Liver (tissue), 3 donors: Measurements from ENCODE around the gene EDC3.

ENCODE experiments used
- ATF3 ChIP-seq: IDR thresholded peaks from 2 replicates; pipeline ENCODE4 v1.6.1; 2016; ENCODE audit warnings: antibody characterized with exemption
- CTCF ChIP-seq: fragments of 150-350 bp; IDR thresholded peaks from 2 replicates; pipeline ENCODE4 v1.5.1; 2017; ENCODE audit warnings: improper control_type of control experiment, low read depth, low read length; ENCODE audit not compliant: missing input control
- EGR1 ChIP-seq, 2 donors: IDR thresholded peaks; 2 replicates each; pipeline ENCODE4 v1.6.1; 2016 to 2018; ENCODE audit warnings: antibody characterized with exemption in 2 of 2, low read depth in 2 of 2
- FOXA2 ChIP-seq: IDR thresholded peaks from 2 replicates; pipeline ENCODE4 v1.6.1; 2016; ENCODE audit warnings: antibody characterized with exemption
- JUND ChIP-seq, 2 donors: IDR thresholded peaks; 2 replicates each; pipeline ENCODE4 v1.6.1; 2016; ENCODE audit warnings: antibody characterized with exemption in 2 of 2
- MAX ChIP-seq: IDR thresholded peaks from 2 replicates; pipeline ENCODE4 v1.6.1; 2016; ENCODE audit warnings: antibody characterized with exemption
- RAD21 ChIP-seq, 2 donors: IDR thresholded peaks; 2 replicates each; pipeline ENCODE4 v1.6.1; 2016; ENCODE audit warnings: antibody characterized with exemption in 2 of 2, mild to moderate bottlenecking in 2 of 2
- REST ChIP-seq: IDR thresholded peaks from 2 replicates; pipeline ENCODE4 v1.6.1; 2016; ENCODE audit warnings: antibody characterized with exemption, mild to moderate bottlenecking
- RXRA ChIP-seq, 2 donors: IDR thresholded peaks; 2 replicates each; pipeline ENCODE4 v1.6.1; 2017 to 2018; ENCODE audit warnings: antibody characterized with exemption in 2 of 2, mild to moderate bottlenecking in 1 of 2
- SP1 ChIP-seq: IDR thresholded peaks from 2 replicates; pipeline ENCODE4 v1.6.1; 2018; ENCODE audit warnings: antibody characterized with exemption, mild to moderate bottlenecking
- TAF1 ChIP-seq: conservative IDR thresholded peaks from 2 replicates; pipeline ENCODE4 v1.6.1; 2016; ENCODE audit warnings: antibody characterized with exemption, mild to moderate bottlenecking
- YY1 ChIP-seq: IDR thresholded peaks from 2 replicates; pipeline ENCODE4 v1.6.1; 2016; ENCODE audit warnings: antibody characterized with exemption, mild to moderate bottlenecking
- ZBTB33 ChIP-seq: IDR thresholded peaks from 2 replicates; pipeline ENCODE4 v1.6.1; 2016; ENCODE audit warnings: antibody characterized with exemption
- donor health status: healthy.
- donor health status: healthy.

GRCh38 chr15:74594455-74594854 is 101.4 kb downstream of the EDC3 start:
- TF ChIP-seq CTCF = no peak
- TF ChIP-seq TAF1 = no peak
- TF ChIP-seq RAD21 (IDR thresholded peaks at IDR 0.05) = no peak
- TF ChIP-seq REST = no peak
- TF ChIP-seq RXRA (IDR thresholded peaks at IDR 0.05) = no peak
- TF ChIP-seq MAX = no peak
- TF ChIP-seq YY1 = no peak
- TF ChIP-seq FOXA2 = no peak
- no peak for TF ChIP-seq SP1
- TF ChIP-seq JUND (IDR thresholded peaks at IDR 0.05) = no peak
- TF ChIP-seq ZBTB33 = no peak
- TF ChIP-seq ATF3 = no peak
- no peak for TF ChIP-seq EGR1 (IDR thresholded peaks at IDR 0.05; ENCODE audit: low read depth in 2 of 2)
